GM12878 (cell line): ENCODE results near the gene SLC9A7. TPM values are rescaled to one million over a fixed set of nuclear protein-coding genes. Genes with fewer than 3 reads are reported as not detected.

ENCODE experiments used
- ATAC-seq: fragments of 200-7000 bp; cut with Tn5 transposase; 3 replicates; pipeline ENCODE4 v1.9.1; 2020; ENCODE audit warnings: mild to moderate bottlenecking, moderate library complexity
- BruUV-seq: library from RNA; stranded (reverse); fragments of 400-500 nt; replicated peaks from 2 replicates; lab custom pipeline; 2021; lab: Mats Ljungman, UMichigan
- CTCF ChIA-PET: fragments of 300-600 bp; sonication (Branson Sonifier 250); formaldehyde crosslinking; extraction: SDS; loops from one replicate; lab custom pipeline; 2021; ENCODE audit warnings: inconsistent platforms; lab: Yijun Ruan, JAX
- POLR2A ChIA-PET: fragments of 350-600 bp; formaldehyde crosslinking; extraction: SDS; loops from one replicate; lab custom pipeline; 2021; ENCODE audit warnings: inconsistent platforms; lab: Charles Lee
- RAD21 ChIA-PET: fragments of 300-600 bp; sonication (Branson Sonifier 250); formaldehyde crosslinking; loops from one replicate; lab custom pipeline; 2023; ENCODE audit warnings: antibody characterized with exemption; ENCODE audit not compliant: unreplicated experiment; lab: Charles Lee
- SMC1A ChIA-PET: fragments of 300-600 bp; sonication (Branson Sonifier 250); formaldehyde crosslinking; loops from one replicate; lab custom pipeline; 2023; ENCODE audit not compliant: unreplicated experiment, uncharacterized antibody; lab: Charles Lee
- DNase-seq: peaks from one replicate; pipeline ENCODE4 v3.0.0-alpha.2; 2011; ENCODE audit warnings: low read depth, low spot score
- FAIRE-seq: peaks from 3 replicates; lab custom pipeline; 2011; peaks lifted over from hg19 to GRCh38; lab: Jason Lieb, UNC
- H2AFZ ChIP-seq: 2 replicates; pipeline ENCODE4 v1.6.0; 2011; ENCODE audit warnings: low read depth, low read length, control low read depth; ENCODE audit not compliant: control insufficient read depth
- H3K27ac ChIP-seq: 2 replicates; pipeline ENCODE4 v1.5.1; 2011; ENCODE audit warnings: control low read depth; ENCODE audit not compliant: control insufficient read depth, insufficient read depth
- H3K27me3 ChIP-seq, 2 experiments: replicated peaks in 1 of 2; 2 replicates each; pipeline versions ENCODE4 v1.6.0 to v1.6.1; 2011; ENCODE audit warnings: low read length in 1 of 2; ENCODE audit not compliant: control insufficient read depth in 2 of 2, insufficient read depth in 2 of 2
- H3K36me3 ChIP-seq, 2 experiments: 2 replicates each; pipeline ENCODE4 v1.5.1; 2011; ENCODE audit warnings: low read length in 1 of 2; ENCODE audit not compliant: control insufficient read depth in 2 of 2, insufficient read depth in 2 of 2
- H3K4me1 ChIP-seq: 2 replicates; pipeline ENCODE4 v1.6.1; 2011; ENCODE audit warnings: mild to moderate bottlenecking, low read length, moderate library complexity, mixed read lengths; ENCODE audit not compliant: control insufficient read depth, insufficient read depth
- H3K4me2 ChIP-seq: 2 replicates; pipeline ENCODE4 v1.6.0; 2011; ENCODE audit warnings: control low read depth; ENCODE audit not compliant: control insufficient read depth, insufficient read depth
- H3K4me3 ChIP-seq: fragments of 200-600 bp; sonication (generic); 2 replicates; pipeline ENCODE4 v1.5.1; 2016
- H3K79me2 ChIP-seq: 2 replicates; pipeline ENCODE4 v1.6.0; 2011; ENCODE audit warnings: low read length; ENCODE audit not compliant: control insufficient read depth, insufficient read depth
- H3K9ac ChIP-seq: 2 replicates; pipeline ENCODE4 v1.8.0; 2011; ENCODE audit warnings: low read length, control low read depth, mixed read lengths; ENCODE audit not compliant: control insufficient read depth, insufficient read depth
- H3K9me3 ChIP-seq: replicated peaks from 3 replicates; pipeline ENCODE4 v1.5.1; 2011; ENCODE audit warnings: mild to moderate bottlenecking, low read length; ENCODE audit not compliant: control insufficient read depth, insufficient read depth
- H4K20me1 ChIP-seq: 2 replicates; pipeline ENCODE4 v1.6.0; 2011; ENCODE audit not compliant: control insufficient read depth, insufficient read depth
- CHD4 ChIP-seq: fragments of 200-600 bp; sonication (generic); IDR thresholded peaks from 2 replicates; pipeline ENCODE4 v1.6.1; 2016; ENCODE audit warnings: mild to moderate bottlenecking
- IRF3 ChIP-seq: fragments of 450-650 bp; IDR thresholded peaks from 2 replicates; pipeline ENCODE4 v1.6.1; 2014; ENCODE audit warnings: mild to moderate bottlenecking
- IRF4 ChIP-seq: IDR thresholded peaks from 2 replicates; pipeline ENCODE4 v1.6.1; 2011; ENCODE audit warnings: low read depth, low read length
- KDM1A ChIP-seq: fragments of 200-600 bp; sonication (generic); IDR thresholded peaks from 2 replicates; pipeline ENCODE4 v1.6.1; 2016; ENCODE audit warnings: borderline replicate concordance
- MXI1 ChIP-seq: fragments of 150-350 bp; IDR thresholded peaks from 2 replicates; pipeline ENCODE4 v1.6.1; 2011; ENCODE audit warnings: low read depth, mild to moderate bottlenecking, inconsistent platforms, low read length, improper control_type of control experiment
- PRDM15 ChIP-seq: fragments of 450-650 bp; formaldehyde crosslinking; IDR thresholded peaks from 2 replicates; pipeline ENCODE4 v1.4.0; 2020; ENCODE audit warnings: mild to moderate bottlenecking, moderate library complexity
- USF2 ChIP-seq: IDR thresholded peaks from 2 replicates; pipeline ENCODE4 v1.6.1; 2011; ENCODE audit warnings: low read depth, low read length, improper control_type of control experiment, borderline replicate concordance
- ZNF384 ChIP-seq: IDR thresholded peaks from 2 replicates; pipeline ENCODE4 v1.6.1; 2012; ENCODE audit warnings: low read depth, mild to moderate bottlenecking, low read length, improper control_type of control experiment, borderline replicate concordance
- WGBS: methylation state at CpG from one replicate; pipeline ENCODE4 v1.1.6; 2016; ENCODE audit warnings: low lambda C conversion rate; ENCODE audit not compliant: insufficient replicate concordance, insufficient coverage; ENCODE audit errors: missing lambda C conversion rate; 5-methylcytosine and 5-hydroxymethylcytosine counted together
- in situ Hi-C: fragments of 300-500 bp; cut with MboI; formaldehyde crosslinking; loops from 9 replicates; pipeline ENCODE4 v1.14.3; 2018; ENCODE audit warnings: mixed read lengths
- intact Hi-C: fragments of 100-400 bp; cut with micrococcal nuclease; formaldehyde crosslinking; loops from one replicate; pipeline ENCODE4 v1.14.2; 2022; ENCODE audit not compliant: unreplicated experiment
- polyA plus RNA-seq, 11 experiments: library from polyadenylated mRNA; depleted of rRNA in 4 of 11; unstranded in 6 of 11; stranded (reverse) in 5 of 11; fragments of >200 nt; fragmentation: Nextera tagmentation in 4 of 11; fragmentation: Illumina TruSeq in 1 of 11; extraction: Ambion mirVana in 4 of 11; extraction: Trizol in 1 of 11; gene quantifications; 1 replicate in 1 of 11; 2 replicates in 10 of 11; pipeline versions ENCODE4 v1.2.1 to v1.2.3, GENCODE V29; 2011 to 2016; ENCODE audit warnings: inconsistent platforms in 2 of 11, missing spikeins in 2 of 11, low read depth in 1 of 11
- total RNA-seq, 4 experiments: library from RNA; depleted of rRNA in 3 of 4; stranded (reverse); fragments of >200 nt in 3 of 4; fragmentation: Illumina TruSeq in 1 of 4; extraction: Trizol in 1 of 4; gene quantifications; 2 replicates each; pipeline versions ENCODE4 v1.2.1 to v1.2.3, GENCODE V29; 2013 to 2021
- TF ChIP-seq, protein P1 (sequence below), 3 experiments: IDR thresholded peaks in 2 of 3; conservative IDR thresholded peaks in 1 of 3; 2 replicates each; pipeline ENCODE4 v1.5.1; 2011; ENCODE audit warnings: low read depth in 3 of 3, low read length in 3 of 3, mild to moderate bottlenecking in 3 of 3, control low read depth in 2 of 3, moderate library complexity in 2 of 3, inconsistent platforms in 1 of 3, mixed read lengths in 1 of 3; ENCODE audit not compliant: control insufficient read depth in 2 of 3, insufficient read depth in 1 of 3; ENCODE audit errors: extremely low read depth in 1 of 3

SLC9A7 gene
- total and polyA plus RNA-seq, 10 of the 15 experiments (the other 5 are each of a cell fraction or from before 2014, with no cell fraction given) = 5.0 to 62.8 (median 30.5) TPM

DNA sequence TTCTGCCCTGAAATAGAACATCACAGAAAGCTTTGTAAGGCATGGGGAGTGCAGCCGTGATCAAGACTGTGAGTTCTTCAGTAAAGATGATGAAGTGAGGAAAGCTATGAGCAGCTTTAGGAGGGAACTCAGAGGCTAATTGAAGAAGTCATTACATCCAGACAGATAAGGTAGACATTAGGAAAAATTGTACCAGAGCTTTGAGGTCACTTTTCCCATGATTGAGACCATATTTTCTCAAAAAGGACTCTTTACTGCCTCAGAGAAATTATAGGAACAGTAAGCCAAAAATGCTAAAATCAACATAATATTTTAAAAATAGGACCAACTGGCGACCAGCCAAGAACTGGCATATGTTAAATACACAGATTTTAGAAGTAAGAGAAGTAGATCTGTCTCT lies 174.2 kb downstream of the SLC9A7 start:
- TF ChIP-seq PRDM15 = no peak
- TF ChIP-seq CHD4 = no peak
- no peak for TF ChIP-seq KDM1A
- TF ChIP-seq IRF3 = no peak
- TF ChIP-seq, protein P1, sequence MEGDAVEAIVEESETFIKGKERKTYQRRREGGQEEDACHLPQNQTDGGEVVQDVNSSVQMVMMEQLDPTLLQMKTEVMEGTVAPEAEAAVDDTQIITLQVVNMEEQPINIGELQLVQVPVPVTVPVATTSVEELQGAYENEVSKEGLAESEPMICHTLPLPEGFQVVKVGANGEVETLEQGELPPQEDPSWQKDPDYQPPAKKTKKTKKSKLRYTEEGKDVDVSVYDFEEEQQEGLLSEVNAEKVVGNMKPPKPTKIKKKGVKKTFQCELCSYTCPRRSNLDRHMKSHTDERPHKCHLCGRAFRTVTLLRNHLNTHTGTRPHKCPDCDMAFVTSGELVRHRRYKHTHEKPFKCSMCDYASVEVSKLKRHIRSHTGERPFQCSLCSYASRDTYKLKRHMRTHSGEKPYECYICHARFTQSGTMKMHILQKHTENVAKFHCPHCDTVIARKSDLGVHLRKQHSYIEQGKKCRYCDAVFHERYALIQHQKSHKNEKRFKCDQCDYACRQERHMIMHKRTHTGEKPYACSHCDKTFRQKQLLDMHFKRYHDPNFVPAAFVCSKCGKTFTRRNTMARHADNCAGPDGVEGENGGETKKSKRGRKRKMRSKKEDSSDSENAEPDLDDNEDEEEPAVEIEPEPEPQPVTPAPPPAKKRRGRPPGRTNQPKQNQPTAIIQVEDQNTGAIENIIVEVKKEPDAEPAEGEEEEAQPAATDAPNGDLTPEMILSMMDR (IDR thresholded peaks at IDR 0.05 in 2 of 3, conservative IDR thresholded peaks at IDR 0.05 in 1 of 3; ENCODE audit: control insufficient read depth in 2 of 3, extremely low read depth in 1 of 3, insufficient read depth in 1 of 3, low read depth in 3 of 3, low read length in 3 of 3) = no peak
- no peak for TF ChIP-seq ZNF384
- no peak for TF ChIP-seq IRF4
- no peak for TF ChIP-seq USF2
- no peak for TF ChIP-seq MXI1
- TF ChIP-seq, all 136 proteins: peak for 0
- no peak overlapping the region for H3K4me2 ChIP-seq
- no peak for DNase-seq
- no TSS peak for BruUV-seq
- intact Hi-C loops (no loop called here), in situ Hi-C loops (no loop called here)
- FAIRE-seq = no peak
- peaks cover 24% of the 10 kb centered on the region for H3K79me2 ChIP-seq
- POLR2A ChIA-PET = no interaction called here
- no peak for ATAC-seq
- H4K20me1 ChIP-seq = no peaks in the 10 kb centered on the region; the same call in 1 of the 2 replicates
- 65% methylated on average over 2 of the region's 2 CpGs for WGBS
- no peak overlapping the region for H2AFZ ChIP-seq
- RAD21 ChIA-PET = no interaction called here
- no peaks in the 10 kb centered on the region; the same call in 2 of the 3 replicates for H3K9me3 ChIP-seq
- H3K4me3 ChIP-seq = no peak overlapping the region
- H3K27me3 ChIP-seq = no peaks in the 10 kb centered on the region
- no peaks in the 10 kb centered on the region; a peak in 1 of 4 replicates for H3K36me3 ChIP-seq
- no peak overlapping the region for H3K27ac ChIP-seq
- SMC1A ChIA-PET = interaction anchor here (1.2 kb wide), 1 partner anchor 37 kb away, joined by 3 read pairs; no protein-coding TSS in a partner anchor
- peaks cover 24% of the 10 kb centered on the region for H3K4me1 ChIP-seq
- CTCF ChIA-PET = interaction anchor here (0.6 to 0.7 kb wide), 2 partner anchors 8 to 119 kb away, joined by 3 read pairs; no protein-coding TSS in a partner anchor
- H3K9ac ChIP-seq = no peak overlapping the region
